GM12865 (cell line): ENCODE data around the gene TNC.

Experiments used
- DNase-seq: peaks from one replicate; pipeline ENCODE4 v3.0.0; 2010; ENCODE audit warnings: low read depth
- H3K4me3 ChIP-seq: 2 replicates; pipeline ENCODE4 v1.5.1; 2011; ENCODE audit warnings: mild to moderate bottlenecking, low read depth, low read length, control low read depth
- CTCF ChIP-seq: IDR thresholded peaks from 2 replicates; pipeline ENCODE4 v1.5.1; 2011; ENCODE audit warnings: low read length, control low read depth, low read depth, inconsistent platforms; ENCODE audit not compliant: insufficient read depth; ENCODE audit errors: missing control alignments

Gene TNC

GRCh38 chr9:115106642-115107041, 11.3 kb downstream of the TNC start:
- TF ChIP-seq CTCF: no peak
- no peak for DNase-seq

GRCh38 chr9:115106001-115106400, 12.0 kb downstream of the TNC start:
- DNase-seq: no peak
- no peak overlapping the region for H3K4me3 ChIP-seq
- TF ChIP-seq CTCF: no peak

More at GRCh38 chr9:115106642-115107041, 11.3 kb downstream of the TNC start:
- H3K4me3 ChIP-seq: no peak overlapping the region

- no peak for TF ChIP-seq CTCF
- DNase-seq: no peak
- no peak overlapping the region for H3K4me3 ChIP-seq
Measured at GRCh38 chr9:115104908-115105307, 13.0 kb downstream of the TNC start.

- TF ChIP-seq CTCF: no peak
- DNase-seq: no peak
- no peak overlapping the region for H3K4me3 ChIP-seq
Measured at GRCh38 chr9:115103746-115104477, 14.0 kb downstream of the TNC start.

GRCh38 chr9:115099901-115100300, 18.1 kb downstream of the TNC start:
- no peak for TF ChIP-seq CTCF

GRCh38 chr9:115098226-115098965, 19.6 kb downstream of the TNC start:
- no peak for TF ChIP-seq CTCF
- no peak overlapping the region for H3K4me3 ChIP-seq
- no peak for DNase-seq

More at GRCh38 chr9:115099901-115100300, 18.1 kb downstream of the TNC start:
- DNase-seq: no peak
- H3K4me3 ChIP-seq: no peak overlapping the region
